ENCODE data around the gene GPR137.

The GPR137 gene

GRCh38 chr11:64260147-64260708, 25.4 kb upstream of the GPR137 start:
- TF ChIP-seq POLR2A (IDR thresholded peaks at IDR 0.05; ENCODE audit: extremely low read depth, insufficient read length) (no peak), CTCF (IDR thresholded peaks at IDR 0.05; ENCODE audit: low read depth, low read length) (no peak), MYC (IDR thresholded peaks at IDR 0.05; ENCODE audit: low read depth, low read length) (no peak)
- TF ChIP-seq, protein P1, sequence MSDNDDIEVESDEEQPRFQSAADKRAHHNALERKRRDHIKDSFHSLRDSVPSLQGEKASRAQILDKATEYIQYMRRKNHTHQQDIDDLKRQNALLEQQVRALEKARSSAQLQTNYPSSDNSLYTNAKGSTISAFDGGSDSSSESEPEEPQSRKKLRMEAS (IDR thresholded peaks at IDR 0.05; ENCODE audit: low read depth, low read length): no peak
- DNase-seq (ENCODE audit: low read depth): no peak
- H3K4me3 ChIP-seq (ENCODE audit: low read depth, low read length): no peak overlapping the region

GRCh38 chr11:64261556-64262080, 24.0 kb upstream of the GPR137 start:
- TF ChIP-seq POLR2A (IDR thresholded peaks at IDR 0.05; ENCODE audit: extremely low read depth, insufficient read length) (no peak), CTCF (IDR thresholded peaks at IDR 0.05; ENCODE audit: low read depth, low read length) (no peak), MYC (IDR thresholded peaks at IDR 0.05; ENCODE audit: low read depth, low read length) (no peak)
- TF ChIP-seq, protein P1 (IDR thresholded peaks at IDR 0.05; ENCODE audit: low read depth, low read length): no peak
- H3K4me3 ChIP-seq (ENCODE audit: low read depth, low read length): no peak overlapping the region
- no peak for DNase-seq (ENCODE audit: low read depth)

GRCh38 chr11:64262271-64263002, 23.2 kb upstream of the GPR137 start:
- no peak overlapping the region for H3K4me3 ChIP-seq (ENCODE audit: low read depth, low read length)
- DNase-seq (ENCODE audit: low read depth): no peak
- TF ChIP-seq CTCF (IDR thresholded peaks at IDR 0.05; ENCODE audit: low read depth, low read length) (no peak), MYC (IDR thresholded peaks at IDR 0.05; ENCODE audit: low read depth, low read length) (no peak), POLR2A (IDR thresholded peaks at IDR 0.05; ENCODE audit: extremely low read depth, insufficient read length) (no peak)
- TF ChIP-seq, protein P1 (IDR thresholded peaks at IDR 0.05; ENCODE audit: low read depth, low read length): no peak

- DNase-seq (ENCODE audit: low read depth): no peak
- TF ChIP-seq MYC (IDR thresholded peaks at IDR 0.05; ENCODE audit: low read depth, low read length): no peak
- TF ChIP-seq, protein P1 (IDR thresholded peaks at IDR 0.05; ENCODE audit: low read depth, low read length): no peak
- TF ChIP-seq CTCF (IDR thresholded peaks at IDR 0.05; ENCODE audit: low read depth, low read length): no peak
- TF ChIP-seq POLR2A (IDR thresholded peaks at IDR 0.05; ENCODE audit: extremely low read depth, insufficient read length): no peak
- H3K4me3 ChIP-seq (ENCODE audit: low read depth, low read length): no peak overlapping the region
Observed at GRCh38 chr11:64263021-64263946, 22.4 kb upstream of the GPR137 start.

GRCh38 chr11:64263947-64264317, 21.7 kb upstream of the GPR137 start:
- TF ChIP-seq MYC (IDR thresholded peaks at IDR 0.05; ENCODE audit: low read depth, low read length) (no peak), CTCF (IDR thresholded peaks at IDR 0.05; ENCODE audit: low read depth, low read length) (no peak), POLR2A (IDR thresholded peaks at IDR 0.05; ENCODE audit: extremely low read depth, insufficient read length) (no peak)
- TF ChIP-seq, protein P1 (IDR thresholded peaks at IDR 0.05; ENCODE audit: low read depth, low read length): no peak
- DNase-seq (ENCODE audit: low read depth): no peak
- no peak overlapping the region for H3K4me3 ChIP-seq (ENCODE audit: low read depth, low read length)

Measured in NB4 (cell line).